ENCODE results near the gene TNFAIP8L1.

DNA sequence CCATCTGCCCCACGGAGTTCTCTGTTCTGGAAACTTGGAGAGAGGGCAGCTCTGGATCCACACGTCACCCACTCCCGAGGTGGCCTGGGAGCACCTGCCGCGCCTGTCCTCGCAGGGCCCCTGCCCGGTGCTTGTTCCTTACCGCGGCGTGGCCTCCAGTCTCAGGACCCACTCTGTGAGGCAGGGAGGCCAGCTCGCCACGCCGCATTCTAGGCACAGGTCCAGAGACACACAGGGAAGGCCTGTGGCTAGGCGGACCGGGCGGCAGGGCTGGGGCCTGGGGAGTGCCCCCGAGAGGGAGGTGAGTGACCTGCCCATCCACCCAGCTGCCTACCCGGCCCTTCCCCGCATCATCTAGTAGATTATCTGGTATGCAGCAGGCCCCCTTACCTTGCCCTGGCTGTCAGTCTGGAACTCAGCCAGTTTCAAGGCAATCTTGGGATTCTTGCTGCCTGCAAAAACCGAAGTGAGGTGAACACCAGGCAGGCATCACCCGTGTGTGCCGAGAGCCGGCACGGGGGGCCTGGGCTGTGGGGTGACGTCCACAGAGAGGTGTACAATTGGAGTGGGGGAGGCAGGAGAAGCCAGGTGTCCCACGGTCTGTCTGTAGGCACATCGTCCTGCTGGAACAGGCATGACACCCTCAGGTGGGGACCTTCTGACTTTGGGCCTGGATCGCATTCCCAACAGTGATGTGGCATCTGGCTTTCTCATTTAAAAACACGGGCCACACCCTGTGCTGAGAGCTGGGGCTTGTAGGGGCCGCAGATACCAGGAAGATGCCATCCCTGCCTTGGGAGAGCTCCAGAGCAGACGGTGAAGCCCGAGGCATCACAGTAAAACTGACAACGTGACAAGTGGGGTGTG lies 60.7 kb downstream of the TNFAIP8L1 start:
- TF ChIP-seq POLR2A (IDR thresholded peaks at IDR 0.05; ENCODE audit: control extremely low read depth in 1 of 2, low read depth in 2 of 2, low read length in 2 of 2) (no peak), CTCF (IDR thresholded peaks at IDR 0.05; ENCODE audit: control extremely low read depth in 1 of 3, insufficient read depth in 1 of 3, low read depth in 1 of 3, low read length in 3 of 3) (no peak), JUND (IDR thresholded peaks at IDR 0.05; ENCODE audit: low read length) (no peak), NRF1 (IDR thresholded peaks at IDR 0.05; ENCODE audit: low read depth, low read length) (no peak), CHD1 (IDR thresholded peaks at IDR 0.05; ENCODE audit: low read depth, low read length) (no peak), EP300 (IDR thresholded peaks at IDR 0.05; ENCODE audit: borderline replicate concordance in 1 of 2, low read depth in 2 of 2, low read length in 2 of 2) (no peak), SRF (IDR thresholded peaks at IDR 0.05; ENCODE audit: low read depth, low read length) (no peak), POLR2AphosphoS5 (IDR thresholded peaks at IDR 0.05; ENCODE audit: low read depth, low read length) (no peak), BCL11A (IDR thresholded peaks at IDR 0.05; ENCODE audit: low read depth in 2 of 2, low read length in 2 of 2) (no peak)
- TF ChIP-seq, protein P1, sequence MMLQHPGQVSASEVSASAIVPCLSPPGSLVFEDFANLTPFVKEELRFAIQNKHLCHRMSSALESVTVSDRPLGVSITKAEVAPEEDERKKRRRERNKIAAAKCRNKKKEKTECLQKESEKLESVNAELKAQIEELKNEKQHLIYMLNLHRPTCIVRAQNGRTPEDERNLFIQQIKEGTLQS (IDR thresholded peaks at IDR 0.05; ENCODE audit: insufficient read depth, low read depth, low read length) = no peak
